Inflammatory macrophage (primary cell): ENCODE results near the gene CD207.

Experiments
- DNase-seq, 2 donors: peaks; one replicate each; pipeline ENCODE4 v3.0.0-alpha.2; 2020 to 2022

The CD207 gene

GRCh38 chr2:70793450-70793849 lies 42.2 kb downstream of the CD207 start:
- DNase-seq: peak; percentile 84 to 89

GRCh38 chr2:70790136-70790828 lies 45.3 kb downstream of the CD207 start, which contains the start of gene FIGLA:
Gene FIGLA (minus strand): TSS chr2:70790643. CDS start chr2:70790638, 5 bp downstream.
- peak in 1 of 2 donors; percentile 15 for DNase-seq

GRCh38 chr2:70789304-70790135 lies 46.1 kb downstream of the CD207 start:
- DNase-seq: peak; percentile 85 to 88

- peak; percentile 56 to 66 for DNase-seq
These were observed 50.3 kb downstream of the CD207 start for GRCh38 chr2:70785137-70785911.

GRCh38 chr2:70784320-70784719 lies 51.3 kb downstream of the CD207 start:
- no peak for DNase-seq
